Body of pancreas (tissue), 4 donors: ENCODE measurements around the gene CELF1.

ENCODE experiments used
- POLR2A ChIP-seq, 3 donors: fragments of 450-650 bp; IDR thresholded peaks; one replicate each; pipeline ENCODE4 v1.6.1; 2016; ENCODE audit warnings: antibody characterized with exemption in 3 of 3, mild to moderate bottlenecking in 2 of 3
- TF ChIP-seq, protein P1 (sequence below), 7 experiments: fragments of 450-650 bp in 4 of 7; fragments of 200-600 bp in 3 of 7; sonication (generic) in 3 of 7; IDR thresholded peaks; one replicate each; pipeline ENCODE4 v1.5.1; 2016 to 2019; ENCODE audit warnings: antibody characterized with exemption in 7 of 7

DNA sequence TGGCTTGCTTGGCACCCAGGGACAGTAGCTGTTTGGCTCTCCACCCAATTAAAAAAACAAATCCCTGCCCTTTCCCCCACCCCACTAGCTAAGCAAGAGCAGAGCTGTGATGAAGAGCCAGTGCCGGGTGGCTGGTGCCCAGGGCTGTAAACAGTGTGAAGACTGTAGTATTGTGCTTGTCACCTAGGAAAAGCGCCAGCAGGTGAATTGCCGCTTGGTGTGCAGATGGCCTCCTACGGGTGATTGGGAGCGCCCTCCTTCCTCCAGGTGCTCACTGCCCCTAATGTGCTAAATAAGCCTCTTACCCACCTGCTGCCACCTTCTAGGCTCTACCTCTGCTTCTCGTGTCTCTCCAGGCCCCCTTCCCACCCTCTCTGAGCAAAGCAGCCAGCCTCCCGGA, 85.6 kb downstream of the CELF1 start:
- no peak for TF ChIP-seq POLR2A (IDR thresholded peaks at IDR 0.05)
- TF ChIP-seq, protein P1, sequence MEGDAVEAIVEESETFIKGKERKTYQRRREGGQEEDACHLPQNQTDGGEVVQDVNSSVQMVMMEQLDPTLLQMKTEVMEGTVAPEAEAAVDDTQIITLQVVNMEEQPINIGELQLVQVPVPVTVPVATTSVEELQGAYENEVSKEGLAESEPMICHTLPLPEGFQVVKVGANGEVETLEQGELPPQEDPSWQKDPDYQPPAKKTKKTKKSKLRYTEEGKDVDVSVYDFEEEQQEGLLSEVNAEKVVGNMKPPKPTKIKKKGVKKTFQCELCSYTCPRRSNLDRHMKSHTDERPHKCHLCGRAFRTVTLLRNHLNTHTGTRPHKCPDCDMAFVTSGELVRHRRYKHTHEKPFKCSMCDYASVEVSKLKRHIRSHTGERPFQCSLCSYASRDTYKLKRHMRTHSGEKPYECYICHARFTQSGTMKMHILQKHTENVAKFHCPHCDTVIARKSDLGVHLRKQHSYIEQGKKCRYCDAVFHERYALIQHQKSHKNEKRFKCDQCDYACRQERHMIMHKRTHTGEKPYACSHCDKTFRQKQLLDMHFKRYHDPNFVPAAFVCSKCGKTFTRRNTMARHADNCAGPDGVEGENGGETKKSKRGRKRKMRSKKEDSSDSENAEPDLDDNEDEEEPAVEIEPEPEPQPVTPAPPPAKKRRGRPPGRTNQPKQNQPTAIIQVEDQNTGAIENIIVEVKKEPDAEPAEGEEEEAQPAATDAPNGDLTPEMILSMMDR (IDR thresholded peaks at IDR 0.05): no peak
